Rectal smooth muscle tissue (tissue), 1 donor: Measurements from ENCODE around the gene NCF4.

Experiments
- H3K27ac ChIP-seq: one replicate; pipeline ENCODE4 v1.7.0; 2013; ENCODE audit warnings: low read depth, low read length, inconsistent platforms
- H3K27me3 ChIP-seq: one replicate; pipeline ENCODE4 v1.7.0; 2013; ENCODE audit warnings: low read length; ENCODE audit not compliant: control insufficient read depth, insufficient read depth
- H3K36me3 ChIP-seq: one replicate; pipeline ENCODE4 v1.7.0; 2013; ENCODE audit warnings: low read length; ENCODE audit not compliant: control insufficient read depth, insufficient read depth
- H3K4me1 ChIP-seq: one replicate; pipeline ENCODE4 v1.7.0; 2013; ENCODE audit warnings: low read length; ENCODE audit not compliant: control insufficient read depth, insufficient read depth
- H3K4me3 ChIP-seq: one replicate; pipeline ENCODE4 v1.7.0; 2013; ENCODE audit warnings: low read length
- H3K9ac ChIP-seq: one replicate; pipeline ENCODE4 v1.7.0; 2013; ENCODE audit warnings: low read length

The NCF4 gene

DNA sequence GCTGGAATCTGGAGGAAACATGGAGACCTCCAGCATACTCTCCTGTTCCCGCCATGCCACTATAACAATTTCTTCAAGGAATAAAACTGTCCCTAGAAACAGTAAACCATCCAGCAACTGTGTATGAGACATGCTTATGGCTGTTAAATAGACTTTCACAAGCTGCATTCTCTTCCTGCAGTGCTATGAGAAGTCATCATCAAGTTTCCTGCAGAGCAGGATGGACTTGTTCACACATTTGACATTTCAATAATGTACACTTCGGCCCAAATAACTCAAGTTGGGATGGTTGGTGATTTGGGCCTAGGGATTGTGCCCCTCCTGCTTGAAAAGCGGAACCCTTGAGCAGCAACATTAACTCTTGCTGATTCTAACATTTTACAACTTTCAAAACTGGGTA is 32.5 kb downstream of the NCF4 start:
- H3K27ac ChIP-seq = no peak overlapping the region
- H3K4me1 ChIP-seq = no peaks in the 10 kb centered on the region
- H3K36me3 ChIP-seq = no peaks in the 10 kb centered on the region
- H3K9ac ChIP-seq = no peak overlapping the region
- no peak overlapping the region for H3K4me3 ChIP-seq
- H3K27me3 ChIP-seq = no peaks in the 10 kb centered on the region

- Histone ChIP-seq H3K4me3 (no peak overlapping the region), H3K4me1 (no peaks in the 10 kb centered on the region), H3K27ac (no peak overlapping the region), H3K9ac (no peak overlapping the region), H3K36me3 (no peaks in the 10 kb centered on the region), H3K27me3 (no peaks in the 10 kb centered on the region)
Measured at GRCh38 chr22:36894266-36894665, 33.5 kb downstream of the NCF4 start.

DNA sequence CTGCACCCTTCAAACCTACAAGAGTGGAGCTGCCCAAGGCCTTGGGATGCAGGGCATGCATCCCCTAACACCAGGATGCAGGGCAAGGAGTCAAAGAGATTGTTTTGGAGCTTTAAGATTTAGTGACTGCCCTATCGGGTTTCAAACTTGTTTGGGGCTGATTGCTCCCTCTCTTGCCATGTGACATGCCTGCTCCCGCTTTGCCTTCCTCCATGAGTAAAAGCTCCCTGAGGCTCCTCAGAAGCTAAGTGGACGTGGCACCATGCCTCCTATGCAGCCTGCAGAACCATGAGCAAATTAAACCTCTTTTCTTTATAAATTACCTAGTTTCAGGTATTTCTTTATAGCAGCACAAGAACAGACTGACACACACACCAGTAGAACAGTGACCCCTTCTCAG is 36.8 kb downstream of the NCF4 start:
- no peaks in the 10 kb centered on the region for H3K4me1 ChIP-seq
- no peaks in the 10 kb centered on the region for H3K36me3 ChIP-seq
- no peak overlapping the region for H3K4me3 ChIP-seq
- no peak overlapping the region for H3K9ac ChIP-seq
- no peak overlapping the region for H3K27ac ChIP-seq
- H3K27me3 ChIP-seq = no peaks in the 10 kb centered on the region

- H3K27ac ChIP-seq = no peak overlapping the region
- H3K9ac ChIP-seq = no peak overlapping the region
- H3K4me3 ChIP-seq = no peak overlapping the region
- no peaks in the 10 kb centered on the region for H3K36me3 ChIP-seq
- no peaks in the 10 kb centered on the region for H3K27me3 ChIP-seq
- no peaks in the 10 kb centered on the region for H3K4me1 ChIP-seq
Measured at GRCh38 chr22:36898690-36899089, 37.9 kb downstream of the NCF4 start.

DNA sequence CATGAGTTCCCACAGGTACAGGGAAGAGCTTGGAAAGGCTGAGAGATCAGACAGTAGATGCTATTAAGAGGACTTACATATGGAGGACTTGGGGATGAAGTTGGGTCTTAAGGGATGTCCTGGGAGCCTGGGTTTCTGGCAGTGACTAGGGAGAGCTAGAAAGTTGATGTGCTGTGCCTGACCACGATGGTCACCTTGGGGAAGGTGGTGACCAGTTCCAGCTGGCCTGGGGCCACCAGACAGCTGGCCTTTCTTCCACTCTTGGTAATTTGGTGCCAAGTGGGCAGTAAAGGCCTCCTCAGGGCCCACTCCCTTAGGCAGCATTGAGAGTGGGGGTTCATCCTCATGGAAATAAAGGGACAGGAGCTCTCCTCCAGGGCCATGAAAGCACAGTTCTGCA is 38.7 kb downstream of the NCF4 start:
- Histone ChIP-seq H3K27me3 (no peaks in the 10 kb centered on the region), H3K27ac (no peak overlapping the region), H3K4me3 (no peak overlapping the region), H3K9ac (no peak overlapping the region), H3K36me3 (no peaks in the 10 kb centered on the region), H3K4me1 (no peaks in the 10 kb centered on the region)

DNA sequence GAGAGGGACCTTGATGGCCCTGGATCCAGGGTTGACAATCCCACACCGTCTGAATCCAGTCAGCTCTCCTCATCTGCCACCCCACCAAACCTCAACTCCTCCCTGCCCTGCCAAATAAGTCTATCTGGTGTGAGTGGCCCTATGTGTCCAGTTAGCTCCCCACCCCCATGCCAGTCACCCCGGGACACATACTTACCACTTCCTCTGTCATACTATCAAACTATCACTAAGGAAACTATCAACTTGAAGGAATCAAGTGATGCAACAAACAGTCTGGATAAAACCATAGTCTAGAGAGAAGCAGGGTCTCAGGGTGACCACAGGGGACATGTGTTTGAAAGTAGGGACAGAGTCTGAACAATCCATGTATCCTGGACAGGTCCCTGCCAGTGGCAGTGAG is 39.4 kb downstream of the NCF4 start:
- Histone ChIP-seq H3K27ac (no peak overlapping the region), H3K27me3 (no peaks in the 10 kb centered on the region), H3K36me3 (no peaks in the 10 kb centered on the region), H3K4me1 (no peaks in the 10 kb centered on the region), H3K4me3 (no peak overlapping the region), H3K9ac (no peak overlapping the region)

DNA sequence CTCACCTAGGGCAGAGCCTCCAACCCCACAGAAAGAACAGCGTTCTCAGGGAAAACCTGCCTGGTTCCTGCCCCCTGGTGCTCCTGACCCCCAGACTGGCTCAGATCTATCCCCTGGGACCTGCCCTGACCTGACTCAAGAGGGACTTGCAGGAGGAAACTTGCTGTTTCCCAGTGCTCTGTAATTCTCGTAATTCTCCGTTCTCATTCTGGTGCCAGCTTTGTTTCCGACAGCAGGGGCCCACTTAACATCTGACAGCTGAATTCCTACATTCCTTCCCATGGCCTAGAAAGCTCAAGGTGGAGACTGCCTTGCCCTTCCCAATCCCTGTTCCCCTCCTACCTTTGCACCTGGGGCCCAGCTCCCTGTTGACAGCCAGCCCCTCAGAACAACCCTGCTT is 40.1 kb downstream of the NCF4 start:
- Histone ChIP-seq H3K9ac (no peak overlapping the region), H3K4me3 (no peak overlapping the region), H3K4me1 (no peaks in the 10 kb centered on the region), H3K27me3 (no peaks in the 10 kb centered on the region), H3K27ac (no peak overlapping the region), H3K36me3 (no peaks in the 10 kb centered on the region)

DNA sequence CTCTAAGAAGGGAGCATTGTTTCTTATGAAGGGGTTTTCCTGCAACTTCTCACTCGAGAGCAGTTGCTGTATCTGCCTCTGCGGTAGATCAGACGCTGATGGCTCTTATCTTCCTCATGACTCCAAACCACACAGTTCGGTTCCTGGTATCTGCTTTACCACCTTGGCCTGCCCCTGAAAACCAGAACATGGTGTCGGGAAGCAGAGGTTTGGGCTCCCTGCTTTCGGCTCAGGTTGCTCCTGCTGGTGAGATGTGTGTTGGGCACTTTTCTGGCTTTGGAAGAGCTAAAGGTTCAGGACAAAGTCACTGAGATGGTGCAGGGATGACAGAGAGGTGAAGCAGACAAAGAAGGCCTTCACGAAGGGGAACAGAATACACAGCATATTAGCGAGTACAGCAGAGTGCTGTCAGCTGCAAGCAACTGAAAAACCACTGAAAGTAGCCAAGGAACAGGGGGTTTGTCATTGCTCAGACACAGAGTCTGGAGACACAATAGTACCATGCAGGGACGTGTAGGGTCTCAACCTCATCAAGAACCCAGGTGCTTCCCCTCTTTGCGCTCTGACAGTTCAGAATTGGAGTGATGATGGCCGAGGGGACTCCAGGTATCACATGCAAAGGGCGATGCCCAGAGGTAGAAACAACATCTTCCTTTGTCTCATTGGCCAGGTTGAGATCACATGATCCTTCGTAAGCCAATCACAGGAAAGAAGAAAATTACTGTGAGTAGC is 40.8 kb downstream of the NCF4 start:
- Histone ChIP-seq H3K4me1 (no peaks in the 10 kb centered on the region), H3K27me3 (no peaks in the 10 kb centered on the region), H3K4me3 (no peak overlapping the region), H3K9ac (no peak overlapping the region), H3K27ac (no peak overlapping the region), H3K36me3 (no peaks in the 10 kb centered on the region)

DNA sequence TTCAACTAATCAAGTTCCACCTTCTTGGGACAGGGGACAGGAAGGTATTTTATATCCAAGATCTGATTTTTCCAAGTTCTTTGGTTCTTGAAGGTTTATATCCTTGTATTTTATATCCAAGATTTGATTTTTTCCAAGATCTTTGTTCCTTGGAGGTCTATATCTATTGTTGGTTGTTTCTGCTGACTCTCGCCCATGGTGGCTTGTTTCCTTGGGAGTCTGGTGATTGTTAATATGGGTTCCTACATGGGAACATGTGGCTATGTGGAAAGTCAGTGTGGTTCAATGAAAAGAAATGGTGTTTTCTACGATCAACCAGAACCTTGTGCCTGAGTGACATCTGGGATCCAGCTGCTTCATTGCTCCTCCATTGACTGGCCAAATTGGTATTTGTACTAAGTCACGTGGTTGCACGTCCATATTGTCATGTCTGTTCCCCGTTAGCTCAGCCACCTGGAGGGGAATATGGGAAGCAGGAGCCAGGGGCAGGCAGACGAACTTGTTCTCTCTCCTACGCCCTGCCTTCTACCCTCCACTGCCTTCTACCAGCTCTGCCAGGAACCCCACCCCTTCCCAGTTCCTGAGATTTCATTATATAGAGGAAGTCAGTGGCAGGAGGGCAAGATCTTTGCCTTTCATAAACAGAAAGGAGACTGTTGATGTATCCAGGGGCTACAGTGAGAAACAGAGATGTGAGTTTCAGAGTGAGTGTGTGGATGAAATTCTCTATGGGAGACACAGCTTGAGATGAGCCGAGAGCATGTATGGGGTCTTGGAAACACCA is 41.5 kb downstream of the NCF4 start:
- Histone ChIP-seq H3K4me3 (no peak overlapping the region), H3K4me1 (no peaks in the 10 kb centered on the region)

GRCh38 chr22:36904260-36904880 is 43.6 kb downstream of the NCF4 start:
- no peak overlapping the region for H3K4me3 ChIP-seq
- H3K9ac ChIP-seq = no peak overlapping the region
- H3K36me3 ChIP-seq = no peaks in the 10 kb centered on the region
- H3K27me3 ChIP-seq = no peaks in the 10 kb centered on the region
- H3K27ac ChIP-seq = no peak overlapping the region
- H3K4me1 ChIP-seq = no peaks in the 10 kb centered on the region

More for the DNA sequence above, 41.5 kb downstream of the NCF4 start:
- H3K9ac ChIP-seq = no peak overlapping the region
- H3K27me3 ChIP-seq = no peaks in the 10 kb centered on the region
- no peaks in the 10 kb centered on the region for H3K36me3 ChIP-seq
- no peak overlapping the region for H3K27ac ChIP-seq

DNA sequence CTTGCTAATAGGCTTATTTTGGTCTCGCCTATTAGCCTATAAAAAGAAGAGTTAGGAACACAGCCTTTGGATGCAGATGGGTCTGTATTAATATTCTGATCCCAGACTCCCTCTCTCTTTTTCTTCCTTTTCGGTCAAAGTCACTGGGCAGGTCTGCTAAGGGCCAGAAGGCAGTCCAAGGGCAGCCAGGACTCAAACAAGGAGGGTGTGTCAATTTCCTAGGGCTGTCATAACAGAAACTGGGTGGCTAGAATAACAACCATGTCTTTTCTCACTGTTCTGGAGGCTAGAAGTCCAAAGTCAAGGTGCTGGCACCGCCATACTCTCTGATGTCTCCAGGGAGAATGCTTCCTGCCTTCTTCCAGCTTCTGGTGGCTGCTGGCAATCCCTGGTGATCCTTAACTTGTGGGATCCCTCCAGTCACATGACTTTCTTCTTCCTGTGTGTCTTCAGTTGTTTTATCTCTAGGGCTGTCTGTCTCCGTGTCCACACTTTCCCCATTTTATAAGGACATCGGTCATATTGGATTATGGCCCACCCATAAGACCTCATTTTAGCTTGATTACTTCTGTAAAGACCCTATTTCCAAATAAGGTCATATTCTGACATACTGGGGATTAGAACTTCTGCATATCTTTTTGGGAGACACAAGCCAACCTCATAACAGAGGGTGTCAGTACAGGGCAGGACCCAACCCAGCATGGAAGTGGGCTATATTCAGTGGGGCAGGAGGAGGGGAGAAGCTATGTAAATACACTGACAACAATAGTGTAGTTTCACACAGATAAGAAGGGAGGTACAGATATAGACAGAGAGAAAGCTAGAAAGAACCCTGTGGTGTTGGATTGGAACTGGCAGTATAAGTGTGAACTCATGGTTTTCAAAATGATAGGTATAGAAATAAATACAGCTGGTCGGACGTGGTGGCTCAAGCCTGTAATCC is 46.7 kb downstream of the NCF4 start:
- Histone ChIP-seq H3K4me3 (no peak overlapping the region), H3K36me3 (no peaks in the 10 kb centered on the region), H3K27ac (no peak overlapping the region), H3K4me1 (no peaks in the 10 kb centered on the region), H3K9ac (no peak overlapping the region), H3K27me3 (no peaks in the 10 kb centered on the region)

DNA sequence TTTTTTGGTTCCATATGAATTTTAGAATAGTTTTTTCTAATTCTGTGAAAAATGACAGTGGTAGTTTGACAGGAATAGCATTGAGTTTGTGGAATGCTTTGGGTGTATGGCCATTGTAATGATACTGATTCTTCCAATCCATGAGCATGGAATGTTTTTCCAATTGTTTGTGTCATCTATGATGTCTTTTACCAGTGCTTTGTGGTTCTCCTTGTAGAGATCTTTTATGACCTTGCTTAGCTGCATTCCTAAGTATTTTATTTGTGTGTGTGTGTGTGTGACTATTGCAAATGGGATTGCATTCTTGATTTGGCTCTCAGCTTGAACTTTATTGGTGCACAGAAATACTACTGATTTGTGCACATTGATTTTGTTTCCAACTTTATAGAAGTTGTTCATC is 49.7 kb downstream of the NCF4 start:
- Histone ChIP-seq H3K36me3 (no peaks in the 10 kb centered on the region), H3K9ac (no peak overlapping the region), H3K4me3 (no peak overlapping the region), H3K27me3 (no peaks in the 10 kb centered on the region), H3K4me1 (no peaks in the 10 kb centered on the region), H3K27ac (no peak overlapping the region)
